Measurements from ENCODE around the gene NCDN. TPM values are rescaled to one million over a fixed set of nuclear protein-coding genes. Genes with fewer than 3 reads are reported as not detected.
"Not testable (repeated sequence)": the region's sequence is repeated elsewhere in the genome, so short reads cannot be mapped to it uniquely, and the experiment has no call there.

Gene NCDN
- total and polyA plus RNA-seq, 7 donors: 3.6 to 26.3 (median 14.0) TPM

- intact Hi-C loops (cut with DNase I): no loop called here
- 69 to 88% methylated on average over 10 of the region's 10 CpGs for WGBS, 2 donors
- H3K4me3 ChIP-seq: peak overlapping the region in 2 of 4 donors; percentile 44 to 55
- no peaks in the 10 kb centered on the region for H3K9me3 ChIP-seq
- TF ChIP-seq POLR2A (IDR thresholded peaks at IDR 0.05) (no peak), POLR2AphosphoS5 (IDR thresholded peaks at IDR 0.05) (no peak)
- H3K36me3 ChIP-seq: no peaks in the 10 kb centered on the region
- H3K27ac ChIP-seq: no peak overlapping the region
- peaks cover 37 to 75% (median 63%) of the 10 kb centered on the region in 3 donors for H3K27me3 ChIP-seq
- H3K4me1 ChIP-seq: peaks cover 0 to 36% (median 32%) of the 10 kb centered on the region in 4 donors
- DNase-seq: no peak
These were observed 18.6 kb downstream of the NCDN start for GRCh38 chr1:35576061-35576765.

DNA sequence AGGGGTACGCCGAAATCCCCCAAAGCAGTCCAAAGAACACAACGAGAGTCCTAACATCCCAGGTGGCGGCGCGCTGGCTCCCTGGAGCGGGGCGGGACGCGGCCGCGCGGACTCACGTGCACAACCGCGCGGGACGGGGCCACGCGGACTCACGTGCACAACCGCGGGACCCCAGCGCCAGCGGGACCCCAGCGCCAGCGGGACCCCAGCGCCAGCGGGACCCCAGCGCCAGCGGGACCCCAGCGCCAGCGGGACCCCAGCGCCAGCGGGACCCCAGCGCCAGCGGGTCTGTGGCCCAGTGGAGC is 19.1 kb downstream of the NCDN start:
- DNase-seq: not testable (repeated sequence)

GRCh38 chr1:35577071-35577998 is 19.7 kb downstream of the NCDN start:
- intact Hi-C loops (cut with DNase I): no loop called here
- 15 to 20% methylated on average over 70 of the region's 70 CpGs for WGBS, 2 donors
- peaks cover 34 to 64% (median 52%) of the 10 kb centered on the region in 3 donors for H3K27me3 ChIP-seq

More for the DNA sequence above, 19.1 kb downstream of the NCDN start:
- intact Hi-C loops (cut with DNase I); H3K27ac ChIP-seq; H3K36me3 ChIP-seq; H3K9me3 ChIP-seq: not testable (repeated sequence)
- WGBS, 2 donors: 24 to 63% methylated on average over 37 of the region's 37 CpGs
- Histone ChIP-seq H3K4me1 (peaks cover 0 to 36% (median 32%) of the 10 kb centered on the region in 4 donors), H3K27me3 (peaks cover 37 to 70% (median 58%) of the 10 kb centered on the region in 3 donors), H3K4me3 (peak overlapping the region in 3 of 4 donors; percentile 41 to 55 (median 44))

GRCh38 chr1:35580949-35581388 is 23.4 kb downstream of the NCDN start:
- H3K27me3 ChIP-seq: peaks cover 9 to 28% (median 19%) of the 10 kb centered on the region in 3 donors
- H3K36me3 ChIP-seq: no peaks in the 10 kb centered on the region
- H3K4me1 ChIP-seq: peaks cover 0 to 23% (median 21%) of the 10 kb centered on the region in 4 donors
- no peak overlapping the region for H3K4me3 ChIP-seq
- TF ChIP-seq POLR2A (IDR thresholded peaks at IDR 0.05) (no peak), POLR2AphosphoS5 (IDR thresholded peaks at IDR 0.05) (no peak), EP300 (IDR thresholded peaks at IDR 0.05) (no peak)
- TF ChIP-seq, protein P1, sequence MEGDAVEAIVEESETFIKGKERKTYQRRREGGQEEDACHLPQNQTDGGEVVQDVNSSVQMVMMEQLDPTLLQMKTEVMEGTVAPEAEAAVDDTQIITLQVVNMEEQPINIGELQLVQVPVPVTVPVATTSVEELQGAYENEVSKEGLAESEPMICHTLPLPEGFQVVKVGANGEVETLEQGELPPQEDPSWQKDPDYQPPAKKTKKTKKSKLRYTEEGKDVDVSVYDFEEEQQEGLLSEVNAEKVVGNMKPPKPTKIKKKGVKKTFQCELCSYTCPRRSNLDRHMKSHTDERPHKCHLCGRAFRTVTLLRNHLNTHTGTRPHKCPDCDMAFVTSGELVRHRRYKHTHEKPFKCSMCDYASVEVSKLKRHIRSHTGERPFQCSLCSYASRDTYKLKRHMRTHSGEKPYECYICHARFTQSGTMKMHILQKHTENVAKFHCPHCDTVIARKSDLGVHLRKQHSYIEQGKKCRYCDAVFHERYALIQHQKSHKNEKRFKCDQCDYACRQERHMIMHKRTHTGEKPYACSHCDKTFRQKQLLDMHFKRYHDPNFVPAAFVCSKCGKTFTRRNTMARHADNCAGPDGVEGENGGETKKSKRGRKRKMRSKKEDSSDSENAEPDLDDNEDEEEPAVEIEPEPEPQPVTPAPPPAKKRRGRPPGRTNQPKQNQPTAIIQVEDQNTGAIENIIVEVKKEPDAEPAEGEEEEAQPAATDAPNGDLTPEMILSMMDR (IDR thresholded peaks at IDR 0.05): no peak
- H3K9me3 ChIP-seq: no peaks in the 10 kb centered on the region
- no peak overlapping the region for H3K27ac ChIP-seq
- 33 to 62% methylated on average over 4 of the region's 4 CpGs for WGBS, 2 donors
- no peak for DNase-seq
- intact Hi-C loops (cut with DNase I): no loop called here

More at GRCh38 chr1:35577071-35577998, 19.7 kb downstream of the NCDN start:
- H3K27ac ChIP-seq: peak overlapping the region in 1 of 4 donors; percentile 6
- peaks cover 0 to 36% (median 32%) of the 10 kb centered on the region in 4 donors for H3K4me1 ChIP-seq
- no peak for DNase-seq
- H3K9me3 ChIP-seq: no peaks in the 10 kb centered on the region
- H3K4me3 ChIP-seq: peak overlapping the region; percentile 2 to 55 (median 42)
- TF ChIP-seq, protein P1 (IDR thresholded peaks at IDR 0.05): no peak
- no peak for TF ChIP-seq POLR2AphosphoS5 (IDR thresholded peaks at IDR 0.05)
- no peak for TF ChIP-seq POLR2A (IDR thresholded peaks at IDR 0.05)
- no peak for TF ChIP-seq EP300 (IDR thresholded peaks at IDR 0.05)
- H3K36me3 ChIP-seq: no peaks in the 10 kb centered on the region

DNA sequence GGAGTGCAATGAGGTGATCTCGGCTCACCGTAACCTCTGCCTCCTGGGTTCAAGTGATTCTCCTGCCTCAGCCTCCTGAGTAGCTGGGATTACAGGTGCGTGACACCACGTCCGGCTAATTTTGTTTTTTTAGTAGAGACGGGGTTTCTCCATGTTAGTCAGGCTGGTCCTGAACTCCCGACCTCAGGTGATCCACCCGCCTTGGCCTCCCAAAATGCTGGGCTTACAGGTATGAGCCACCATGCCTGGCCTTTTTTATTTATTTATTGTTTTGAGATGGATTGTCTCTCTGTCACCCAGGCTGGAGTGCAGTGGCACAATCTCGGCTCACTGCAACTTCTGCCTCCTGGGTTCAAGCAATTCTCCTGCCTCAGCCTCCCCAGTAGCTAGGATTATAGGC is 24.0 kb downstream of the NCDN start:
- 92 to 93% methylated on average over 9 of the region's 9 CpGs for WGBS, 2 donors
- Histone ChIP-seq H3K27me3 (peaks cover 7 to 21% (median 13%) of the 10 kb centered on the region in 3 donors), H3K4me1 (peaks cover 0 to 19% (median 18%) of the 10 kb centered on the region in 4 donors)
- H3K9me3 ChIP-seq; H3K36me3 ChIP-seq; H3K4me3 ChIP-seq; H3K27ac ChIP-seq; intact Hi-C loops (cut with DNase I); DNase-seq: not testable (repeated sequence)

- TF ChIP-seq POLR2A (IDR thresholded peaks at IDR 0.05) (no peak), EP300 (IDR thresholded peaks at IDR 0.05) (no peak), POLR2AphosphoS5 (IDR thresholded peaks at IDR 0.05) (no peak)
- TF ChIP-seq, protein P1 (IDR thresholded peaks at IDR 0.05): no peak
- Histone ChIP-seq H3K4me3 (no peak overlapping the region), H3K27me3 (no peaks in the 10 kb centered on the region), H3K27ac (no peak overlapping the region), H3K4me1 (no peaks in the 10 kb centered on the region), H3K9me3 (no peaks in the 10 kb centered on the region), H3K36me3 (no peaks in the 10 kb centered on the region)
- DNase-seq: peak; percentile 20
- 89 to 96% methylated on average over 3 of the region's 3 CpGs for WGBS, 2 donors
- intact Hi-C loops (cut with DNase I): no loop called here
These were observed 27.7 kb downstream of the NCDN start for GRCh38 chr1:35585281-35585680.

DNA sequence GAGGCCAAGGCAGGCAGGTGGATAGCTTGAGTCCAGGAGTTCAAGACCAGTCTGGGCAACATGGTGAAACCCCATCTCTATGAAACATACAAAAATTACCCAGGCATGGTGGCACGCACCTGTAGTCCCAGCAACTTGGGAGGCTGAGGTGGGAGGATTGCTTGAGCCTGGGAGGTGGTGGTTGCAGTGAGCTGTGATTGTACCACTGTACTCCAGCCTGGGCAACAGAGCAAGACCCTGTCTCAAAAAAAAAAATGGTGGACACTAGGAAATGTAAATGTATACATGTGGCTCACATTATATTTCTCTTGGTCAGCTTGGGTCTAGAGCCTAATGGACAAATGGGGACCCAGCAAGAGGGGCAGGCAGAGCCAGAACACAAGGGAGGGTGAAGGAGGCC is 28.2 kb downstream of the NCDN start:
- H3K9me3 ChIP-seq; H3K4me1 ChIP-seq; H3K27ac ChIP-seq; H3K4me3 ChIP-seq; H3K36me3 ChIP-seq; intact Hi-C loops (cut with DNase I); H3K27me3 ChIP-seq: not testable (repeated sequence)
- WGBS, 2 donors: 92 to 98% methylated on average over 1 of the region's 1 CpG
- DNase-seq: peak; percentile 7

All from sigmoid colon (tissue), 7 donors.